Endothelial cell of umbilical vein (primary cell): ENCODE data around the gene EGF. TPM values are rescaled to one million over a fixed set of nuclear protein-coding genes. Genes with fewer than 3 reads are reported as not detected.

ENCODE experiments used
- BruUV-seq: library from RNA; stranded (reverse); fragments of 400-500 nt; replicated peaks from 2 replicates; lab custom pipeline; 2021; lab: Mats Ljungman, UMichigan
- CTCF ChIA-PET: fragments of 300-600, 350-600 bp; sonication (Branson Sonifier 250); formaldehyde crosslinking; loops from one replicate; lab custom pipeline; 2021; ENCODE audit warnings: antibody characterized with exemption, inconsistent platforms; lab: Charles Lee
- POLR2A ChIA-PET: fragments of 300-600, 350-600 bp; sonication (Branson Sonifier 250); formaldehyde crosslinking; loops from one replicate; lab custom pipeline; 2021; ENCODE audit warnings: antibody characterized with exemption, inconsistent platforms; lab: Charles Lee
- DNase-seq: peaks from one replicate; pipeline ENCODE4 v3.0.0-alpha.2; 2011; ENCODE audit warnings: low read depth, low spot score
- FAIRE-seq: peaks from 2 replicates; lab custom pipeline; 2011; peaks lifted over from hg19 to GRCh38; lab: Jason Lieb, UNC
- H2AFZ ChIP-seq: 2 replicates; pipeline ENCODE4 v1.6.0; 2012; ENCODE audit warnings: low read depth, low read length, control low read depth, inconsistent platforms
- H3K27ac ChIP-seq: 2 replicates; pipeline ENCODE4 v1.5.1; 2011; ENCODE audit warnings: low read depth, mild to moderate bottlenecking, control low read depth, low read length, moderate library complexity; ENCODE audit not compliant: insufficient read depth
- H3K27me3 ChIP-seq, 2 experiments: 2 replicates each; pipeline versions ENCODE4 v1.6.0 to v1.6.1; 2011; ENCODE audit warnings: low read length in 2 of 2, mixed read lengths in 1 of 2; ENCODE audit not compliant: control insufficient read depth in 2 of 2, insufficient read depth in 2 of 2
- H3K36me3 ChIP-seq, 2 experiments: 2 replicates in 1 of 2; 3 replicates in 1 of 2; pipeline ENCODE4 v1.5.1; 2011; ENCODE audit warnings: low read length in 2 of 2, mild to moderate bottlenecking in 1 of 2, moderate library complexity in 1 of 2; ENCODE audit not compliant: control insufficient read depth in 2 of 2, insufficient read depth in 2 of 2; ENCODE audit errors: extremely low read depth in 1 of 2
- H3K4me1 ChIP-seq: 3 replicates; pipeline ENCODE4 v1.5.1; 2011; ENCODE audit warnings: mild to moderate bottlenecking, low read length; ENCODE audit not compliant: control insufficient read depth, insufficient read depth; ENCODE audit errors: extremely low read depth
- H3K4me2 ChIP-seq: 2 replicates; pipeline ENCODE4 v1.6.1; 2011; ENCODE audit warnings: low read length, control low read depth, mixed read lengths; ENCODE audit not compliant: insufficient read depth
- H3K4me3 ChIP-seq, 3 experiments: fragments of 200-600 bp in 1 of 3; sonication (generic), shearing (Covaris generic) in 1 of 3; replicated peaks in 1 of 3; 2 replicates each; pipeline ENCODE4 v1.5.1; 2011 to 2016; ENCODE audit warnings: control low read depth in 3 of 3, low read length in 3 of 3, mild to moderate bottlenecking in 2 of 3, inconsistent platforms in 1 of 3, low read depth in 1 of 3, moderate library complexity in 1 of 3; ENCODE audit not compliant: insufficient read depth in 1 of 3
- H3K79me2 ChIP-seq: 2 replicates; pipeline ENCODE4 v1.6.0; 2012; ENCODE audit warnings: low read length, inconsistent platforms; ENCODE audit not compliant: control insufficient read depth, insufficient read depth
- H3K9ac ChIP-seq: replicated peaks from 2 replicates; pipeline ENCODE3; 2011; ENCODE audit warnings: low read length, control low read depth; ENCODE audit not compliant: insufficient read depth; ENCODE audit errors: extremely low read depth
- H3K9me1 ChIP-seq: replicated peaks from 3 replicates; pipeline ENCODE4 v1.6.0; 2011; ENCODE audit warnings: mild to moderate bottlenecking, low read length; ENCODE audit not compliant: control insufficient read depth, insufficient read depth; ENCODE audit errors: extremely low read depth
- H3K9me3 ChIP-seq: replicated peaks from 2 replicates; pipeline ENCODE4 v1.5.1; 2012; ENCODE audit warnings: low read length, inconsistent platforms; ENCODE audit not compliant: control insufficient read depth, insufficient read depth
- H4K20me1 ChIP-seq: replicated peaks from 2 replicates; pipeline ENCODE3; 2011; ENCODE audit warnings: mild to moderate bottlenecking, low read length; ENCODE audit not compliant: control insufficient read depth, insufficient read depth; ENCODE audit errors: extremely low read depth
- CTCF ChIP-seq, 2 donors: IDR thresholded peaks; 1 replicate in 1 of 2; 2 replicates in 1 of 2; pipeline ENCODE4 v1.5.1; 2011; ENCODE audit warnings: low read length in 2 of 2, mild to moderate bottlenecking in 2 of 2, moderate library complexity in 2 of 2, control low read depth in 1 of 2, inconsistent platforms in 1 of 2, low read depth in 1 of 2; ENCODE audit not compliant: insufficient read depth in 1 of 2; ENCODE audit errors: extremely low read depth in 1 of 2
- EZH2 ChIP-seq: IDR thresholded peaks from 2 replicates; pipeline ENCODE4 v1.6.1; 2012; ENCODE audit warnings: borderline replicate concordance, low read depth, mild to moderate bottlenecking, moderate library complexity, low read length, inconsistent platforms; ENCODE audit not compliant: severe bottlenecking
- FOS ChIP-seq: IDR thresholded peaks from 2 replicates; pipeline ENCODE4 v1.6.1; 2011; ENCODE audit warnings: mild to moderate bottlenecking, low read length, moderate library complexity, borderline replicate concordance; ENCODE audit not compliant: insufficient read depth
- GATA2 ChIP-seq: IDR thresholded peaks from 2 replicates; pipeline ENCODE4 v1.7.0; 2011; ENCODE audit warnings: low read depth, mild to moderate bottlenecking, moderate library complexity, mixed read lengths, low read length; ENCODE audit not compliant: insufficient read length, insufficient read depth
- JUN ChIP-seq: IDR thresholded peaks from 2 replicates; pipeline ENCODE4 v1.6.1; 2011; ENCODE audit warnings: borderline replicate concordance, low read depth; ENCODE audit not compliant: insufficient read length, insufficient read depth
- MYC ChIP-seq: IDR thresholded peaks from one replicate; pipeline ENCODE4 v1.6.1; 2011; ENCODE audit warnings: mild to moderate bottlenecking, low read depth, low read length
- POLR2A ChIP-seq: IDR thresholded peaks from 2 replicates; pipeline ENCODE4 v1.6.1; 2012; ENCODE audit warnings: low read depth, mild to moderate bottlenecking, control low read depth, low read length
- POLR2AphosphoS5 ChIP-seq: IDR thresholded peaks from 2 replicates; pipeline ENCODE4 v1.6.1; 2012; ENCODE audit warnings: low read depth, mild to moderate bottlenecking, control low read depth, low read length, moderate library complexity; ENCODE audit not compliant: insufficient read depth
- dilution Hi-C: fragments of 300-500 bp; cut with MboI; formaldehyde crosslinking; loops from one replicate; pipeline ENCODE4 v1.15.0; 2019; ENCODE audit warnings: low sequenced_read_pairs; ENCODE audit not compliant: extremely low pct_ligation_motif_present
- intact Hi-C: fragments of 100-400 bp; cut with micrococcal nuclease; formaldehyde crosslinking; loops from one replicate; pipeline ENCODE4 v1.10.0; 2022
- polyA plus RNA-seq, 4 experiments: library from polyadenylated mRNA; depleted of rRNA in 3 of 4; stranded (reverse) in 3 of 4; unstranded in 1 of 4; fragments of >200 nt; gene quantifications; 2 replicates each; pipeline versions ENCODE4 v1.2.1 to v1.2.3, GENCODE V29; 2011 to 2012; ENCODE audit warnings: missing spikeins in 1 of 4
- total RNA-seq: library from RNA; stranded (reverse); gene quantifications from 2 replicates; pipeline ENCODE4 v1.2.3, GENCODE V29; 2021
- TF ChIP-seq, protein P1 (sequence below): IDR thresholded peaks from 2 replicates; pipeline ENCODE4 v1.6.1; 2011; ENCODE audit not compliant: insufficient read depth, insufficient read length

EGF gene
- total and polyA plus RNA-seq, 2 donors (not counting 3 experiments of a cell fraction or from before 2014, with no cell fraction given): not detected

- Histone ChIP-seq H3K36me3 (no peaks in the 10 kb centered on the region), H2AFZ (no peak overlapping the region), H3K4me3 (no peak overlapping the region), H3K9me3 (no peaks in the 10 kb centered on the region), H3K79me2 (no peaks in the 10 kb centered on the region), H4K20me1 (no peaks in the 10 kb centered on the region), H3K4me2 (no peak overlapping the region), H3K9ac (no peak overlapping the region), H3K4me1 (no peaks in the 10 kb centered on the region), H3K27me3 (peaks cover 0 to 3% of the 10 kb centered on the region in 2 experiments), H3K9me1 (no peaks in the 10 kb centered on the region), H3K27ac (no peak overlapping the region)
- no peak for DNase-seq
- ChIA-PET CTCF (no interaction called here), POLR2A (no interaction called here)
- intact Hi-C loops: no loop called here
- TF ChIP-seq FOS (no peak), MYC (no peak), CTCF (IDR thresholded peaks at IDR 0.05; ENCODE audit: extremely low read depth in 1 of 2, insufficient read depth in 1 of 2, low read depth in 1 of 2, low read length in 2 of 2) (no peak), EZH2 (no peak), POLR2A (no peak), JUN (no peak), POLR2AphosphoS5 (no peak), GATA2 (no peak)
- TF ChIP-seq, protein P1, sequence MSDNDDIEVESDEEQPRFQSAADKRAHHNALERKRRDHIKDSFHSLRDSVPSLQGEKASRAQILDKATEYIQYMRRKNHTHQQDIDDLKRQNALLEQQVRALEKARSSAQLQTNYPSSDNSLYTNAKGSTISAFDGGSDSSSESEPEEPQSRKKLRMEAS: no peak
- no TSS peak for BruUV-seq
- dilution Hi-C loops: no loop called here
- FAIRE-seq: no peak
Measured at GRCh38 chr4:109928327-109929045, 15.8 kb downstream of the EGF start.
